ENCODE data around the gene OPRM1.
"Not testable (repeated sequence)": the region's sequence is repeated elsewhere in the genome, so short reads cannot be mapped to it uniquely, and the experiment has no call there.

The OPRM1 gene

DNA sequence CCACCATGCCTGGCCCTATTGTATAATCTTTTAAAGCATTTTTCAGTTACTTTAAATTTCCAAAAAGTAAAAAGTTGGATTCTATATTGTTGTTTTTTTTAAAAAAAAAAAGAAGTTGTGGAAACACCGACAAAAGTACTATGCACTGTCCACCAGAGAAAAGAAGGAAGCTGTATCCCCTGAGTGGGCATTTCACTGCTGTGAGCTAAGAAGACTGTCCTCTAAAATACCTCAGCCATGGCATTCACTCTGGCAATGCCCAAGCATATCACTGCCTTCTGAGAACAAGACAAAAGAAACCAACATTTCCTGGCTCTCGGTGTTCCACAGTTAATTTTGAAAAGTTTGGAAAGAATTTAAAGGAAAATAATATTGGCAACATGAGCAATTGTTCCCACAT lies 199.8 kb downstream of the OPRM1 start:
- DNase-seq (ENCODE audit: low read depth in 2 of 3, low spot score in 1 of 3): no peak

DNA sequence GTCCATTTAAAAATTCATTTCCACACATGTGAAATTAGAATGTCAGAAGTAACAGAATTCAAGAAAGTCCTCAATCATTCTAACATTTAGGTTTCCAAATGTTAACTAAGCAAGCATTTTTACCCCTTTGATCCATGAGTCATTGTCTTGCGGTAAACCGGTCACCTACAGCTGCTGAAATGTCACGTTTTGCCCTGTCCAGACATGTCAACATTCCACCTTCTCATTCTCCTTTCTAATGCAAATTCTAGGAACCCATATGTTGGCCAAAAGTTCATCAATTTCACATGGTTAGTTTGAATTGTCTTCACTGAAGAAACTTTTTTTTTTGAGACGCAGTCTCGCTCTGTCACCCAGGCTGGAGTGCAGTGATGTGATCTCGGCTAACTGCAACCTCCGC lies 200.4 kb downstream of the OPRM1 start:
- no peak for DNase-seq (ENCODE audit: low read depth in 2 of 3, low spot score in 1 of 3)

DNA sequence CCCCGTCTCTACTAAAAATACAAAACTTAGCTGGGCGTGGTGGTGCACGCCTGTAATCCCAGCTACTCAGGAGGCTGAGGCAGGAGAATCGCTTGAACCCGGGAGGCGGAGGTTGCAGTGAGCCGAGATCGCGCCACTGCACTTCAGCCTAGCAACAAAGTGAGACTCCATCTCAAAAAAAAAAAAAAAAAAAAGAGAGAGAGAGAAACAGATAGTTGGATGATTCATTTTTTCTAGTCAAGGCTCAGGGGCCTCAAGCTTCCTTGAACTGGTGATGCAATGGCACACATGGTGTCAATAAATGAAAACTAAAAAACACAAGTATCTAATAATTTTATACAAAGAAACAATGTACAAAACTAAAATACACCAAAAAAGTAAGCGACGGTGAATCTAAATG lies 202.0 kb downstream of the OPRM1 start:
- not testable (repeated sequence) for DNase-seq (ENCODE audit: low read depth in 2 of 3, low spot score in 1 of 3)

DNA sequence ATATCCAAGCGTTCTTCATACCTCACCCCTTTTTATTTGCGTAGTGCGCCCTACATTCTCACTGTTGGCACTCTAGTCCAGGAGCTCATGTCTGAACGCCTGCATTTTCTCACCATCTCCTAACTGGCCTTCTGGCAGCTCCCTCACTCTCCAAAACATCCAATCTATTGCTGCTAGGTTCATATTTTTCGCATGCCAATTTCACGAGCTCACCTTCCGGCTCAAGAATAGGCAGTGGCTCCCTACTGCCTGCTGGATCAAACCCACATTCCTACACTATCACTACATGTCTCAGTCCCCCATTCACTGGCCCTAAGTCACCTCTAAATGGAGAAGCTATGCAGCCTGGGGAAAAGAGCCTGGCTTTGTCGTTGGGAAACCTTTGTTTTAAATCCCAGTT lies 202.5 kb downstream of the OPRM1 start:
- no peak for DNase-seq (ENCODE audit: low read depth in 2 of 3, low spot score in 1 of 3)

DNA sequence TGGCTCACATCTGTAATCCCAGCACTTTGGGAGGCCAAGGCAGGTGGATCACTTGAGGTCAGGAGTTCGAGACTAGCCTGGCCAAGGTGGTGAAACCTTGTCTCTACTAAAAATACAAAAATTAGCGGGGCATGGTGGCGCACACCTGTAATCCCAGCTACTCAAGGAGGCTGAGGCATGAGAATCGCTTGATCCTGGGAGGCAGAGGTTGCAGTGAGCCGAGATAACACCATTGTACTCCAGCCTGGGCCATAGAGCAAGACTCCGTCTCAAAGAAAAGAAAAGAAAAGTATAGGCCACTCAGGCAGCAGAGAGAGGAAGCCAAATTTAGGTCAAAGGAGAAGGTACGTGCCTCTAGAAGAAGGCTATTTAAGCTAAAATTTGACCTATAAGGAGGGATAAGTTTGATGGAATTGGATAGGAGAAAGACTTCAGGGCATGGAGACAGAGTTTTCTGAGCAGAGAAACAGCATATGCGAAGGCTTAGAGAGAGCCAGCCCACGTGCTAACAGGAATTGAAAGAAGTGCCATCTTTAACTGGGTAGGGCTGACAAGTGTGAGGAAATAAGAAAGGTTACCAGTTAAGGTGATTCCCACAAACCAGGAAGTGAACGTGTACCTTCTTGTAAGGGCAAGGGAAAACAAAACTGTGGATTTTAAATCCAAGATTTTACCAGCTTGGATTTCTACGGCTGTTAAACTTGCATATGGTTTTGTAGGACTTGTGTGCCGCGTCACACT lies 203.7 kb downstream of the OPRM1 start:
- no peak for DNase-seq (ENCODE audit: low read depth in 2 of 3, low spot score in 1 of 3)

DNA sequence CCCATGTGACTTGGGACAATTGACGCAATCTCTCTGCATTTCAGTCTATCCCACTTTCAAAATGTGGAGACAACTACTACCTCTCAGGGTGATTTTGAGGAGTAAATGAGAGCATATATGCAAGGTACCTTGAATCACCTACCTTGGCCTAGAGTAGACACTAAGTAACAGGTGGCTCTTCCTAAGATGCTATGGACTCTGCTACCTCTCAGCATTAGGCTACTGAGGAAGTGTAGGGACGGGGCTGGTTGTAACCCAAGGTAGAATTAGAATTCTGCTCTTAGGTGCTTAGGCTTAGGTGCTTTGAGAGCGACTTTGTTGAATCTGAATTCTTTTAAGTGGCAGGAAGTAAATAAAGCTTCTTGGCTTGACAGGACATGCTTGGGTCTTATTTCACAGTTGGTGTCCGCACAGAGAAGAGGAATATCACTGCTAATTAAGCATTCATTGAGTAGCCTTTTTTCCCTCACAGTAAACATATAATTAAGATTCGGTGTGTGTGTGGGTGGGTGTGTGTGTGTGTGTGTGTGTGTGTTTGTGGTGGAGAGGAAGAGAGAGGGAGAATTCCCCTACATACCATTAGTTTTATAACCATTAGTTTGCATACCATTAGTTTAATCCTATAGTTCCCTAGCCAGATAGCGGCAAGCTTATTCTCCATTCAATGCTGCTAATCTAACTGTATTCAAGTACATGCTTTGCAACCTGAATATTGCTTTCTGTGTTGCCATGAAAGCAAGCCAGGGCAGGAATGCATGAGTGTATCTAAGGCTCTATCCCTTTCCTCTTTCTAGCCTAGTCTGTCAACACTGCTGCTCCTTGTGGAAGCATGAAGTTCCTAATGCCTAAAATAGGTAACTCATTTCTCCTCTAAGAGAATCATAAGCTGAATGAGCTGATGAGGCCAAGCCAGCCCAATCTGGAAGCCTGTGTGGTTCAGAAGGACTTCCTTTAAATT lies 205.0 kb downstream of the OPRM1 start:
- no peak for DNase-seq (ENCODE audit: low read depth in 2 of 3, low spot score in 1 of 3)

DNA sequence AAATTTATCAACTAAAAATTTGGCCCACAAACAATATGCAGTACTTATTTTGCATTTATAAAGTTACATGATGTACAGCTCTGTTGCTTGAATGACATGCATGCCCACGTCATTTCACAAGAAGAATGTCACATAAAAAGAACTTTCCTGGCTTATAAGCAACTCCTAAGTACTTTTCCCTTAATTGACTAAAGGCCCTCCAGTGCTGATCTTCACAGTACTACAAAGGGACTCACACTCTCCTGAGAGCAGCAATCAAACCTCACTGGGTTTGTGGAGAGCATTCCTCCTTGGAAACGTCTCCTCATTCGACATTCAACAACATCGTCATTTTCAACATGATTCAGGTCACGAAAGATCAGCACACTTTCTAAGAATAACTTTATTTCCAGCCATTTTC lies 206.5 kb downstream of the OPRM1 start:
- no peak for DNase-seq (ENCODE audit: low read depth in 2 of 3, low spot score in 1 of 3)

DNA sequence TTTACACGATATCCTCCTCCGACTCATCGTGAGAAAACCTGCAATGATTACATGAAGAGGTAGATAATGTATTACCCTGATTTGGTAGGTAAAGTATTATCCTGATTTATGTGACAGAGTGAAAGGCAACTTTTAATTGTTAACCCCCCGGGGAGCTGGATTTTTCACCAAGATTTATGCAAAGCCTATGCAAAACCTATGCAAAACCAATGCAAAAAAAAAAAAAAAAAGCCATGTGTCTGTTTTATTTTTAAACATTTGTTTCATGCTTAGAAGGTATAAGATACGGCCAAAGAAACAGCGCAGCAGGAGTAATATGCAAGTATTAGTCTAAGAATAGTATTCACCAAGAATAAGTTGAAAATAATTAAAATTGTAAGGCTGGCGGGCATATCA lies 207.7 kb downstream of the OPRM1 start:
- DNase-seq (ENCODE audit: low read depth in 2 of 3, low spot score in 1 of 3): no peak

DNA sequence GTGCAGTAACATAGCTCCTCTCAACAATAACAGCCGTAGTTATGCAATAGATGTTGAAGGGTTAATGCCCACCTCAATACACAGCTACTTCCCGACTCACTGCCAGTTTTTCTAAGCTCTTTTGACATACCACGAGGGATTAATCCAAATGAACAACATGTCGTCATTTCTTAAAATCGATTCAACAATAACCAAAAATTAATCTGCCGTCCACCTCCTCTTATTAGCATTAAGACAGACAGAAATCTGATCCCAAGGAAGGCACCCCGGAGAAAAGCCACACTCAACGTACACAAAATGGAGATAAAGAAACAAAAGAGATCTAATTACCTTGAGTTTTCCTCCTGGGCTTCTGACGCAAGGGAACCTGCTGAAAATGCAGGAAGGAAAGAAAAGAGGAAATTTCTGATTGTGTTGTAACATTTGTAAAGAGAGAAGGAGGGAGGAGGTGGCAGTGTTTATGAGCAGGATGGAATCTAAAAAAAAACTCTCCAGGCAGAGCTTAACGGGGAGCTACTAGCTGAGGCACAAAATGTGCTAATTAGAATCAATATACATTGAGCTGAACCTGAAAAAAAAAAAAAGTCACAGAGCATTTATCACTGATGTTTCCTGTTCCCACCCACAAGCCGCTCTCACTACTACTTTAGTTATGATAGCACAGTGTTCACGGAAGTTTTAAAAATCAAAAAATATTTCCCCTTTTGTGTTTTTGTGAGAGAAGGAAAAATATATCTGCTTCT lies 208.2 kb downstream of the OPRM1 start:
- no peak for DNase-seq (ENCODE audit: low read depth in 2 of 3, low spot score in 1 of 3)

DNA sequence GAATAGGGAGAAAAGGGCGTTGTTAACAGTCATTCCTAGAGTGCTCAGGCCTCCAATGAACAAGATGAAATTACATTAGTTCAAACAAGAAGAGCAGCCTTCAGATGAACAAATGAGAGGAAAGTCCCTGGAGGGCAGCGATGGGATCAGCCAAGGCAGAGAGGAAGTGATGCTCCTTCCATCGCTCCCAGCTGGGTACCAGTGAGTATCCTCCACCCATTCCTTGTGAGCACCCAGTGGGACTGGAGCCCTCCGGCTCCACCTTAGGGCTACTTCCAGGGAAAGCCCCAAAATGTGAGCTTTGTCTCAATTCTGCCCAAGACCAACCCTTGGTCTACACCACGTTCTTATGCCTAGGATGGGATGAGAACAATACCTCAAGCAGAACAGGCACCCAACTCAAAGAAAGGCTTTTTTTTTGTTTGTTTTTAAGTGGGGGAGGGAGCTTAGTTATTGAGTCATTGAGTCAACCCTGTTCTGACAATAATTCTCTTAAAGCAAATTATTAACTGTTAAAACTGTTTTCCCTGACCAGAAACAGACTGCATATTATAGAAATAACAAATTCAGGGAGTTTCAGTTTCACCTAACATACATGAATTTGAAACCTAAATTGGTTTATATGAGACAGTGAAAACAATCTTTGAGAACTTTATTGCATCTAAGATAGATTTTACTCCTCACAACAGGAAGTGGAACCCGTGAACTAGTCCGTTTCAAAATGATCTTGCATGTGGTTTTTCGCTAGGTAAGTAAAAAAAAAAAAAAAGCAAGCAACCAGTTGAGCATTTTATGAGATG lies 210.7 kb downstream of the OPRM1 start:
- DNase-seq (ENCODE audit: low read depth in 2 of 3, low spot score in 1 of 3): no peak

DNA sequence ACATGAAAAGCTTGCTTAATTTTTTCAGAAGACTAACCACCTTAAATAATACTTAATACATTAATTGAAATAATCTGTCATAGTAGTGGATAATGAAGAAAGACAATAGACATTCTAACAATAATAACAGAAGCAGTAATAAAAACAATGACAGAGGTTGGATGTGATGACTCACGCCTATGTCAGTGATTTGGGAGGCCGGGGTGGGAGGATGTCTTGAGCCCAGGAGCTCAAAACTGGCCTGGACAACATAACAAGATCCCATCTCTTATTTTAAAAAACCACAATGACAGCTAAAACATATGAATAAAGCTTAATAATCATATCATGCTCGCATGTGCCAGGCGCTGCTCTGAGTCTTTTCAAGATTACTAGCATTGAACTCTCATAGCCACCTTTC lies 212.1 kb downstream of the OPRM1 start:
- DNase-seq (ENCODE audit: low read depth in 2 of 3, low spot score in 1 of 3): no peak

DNA sequence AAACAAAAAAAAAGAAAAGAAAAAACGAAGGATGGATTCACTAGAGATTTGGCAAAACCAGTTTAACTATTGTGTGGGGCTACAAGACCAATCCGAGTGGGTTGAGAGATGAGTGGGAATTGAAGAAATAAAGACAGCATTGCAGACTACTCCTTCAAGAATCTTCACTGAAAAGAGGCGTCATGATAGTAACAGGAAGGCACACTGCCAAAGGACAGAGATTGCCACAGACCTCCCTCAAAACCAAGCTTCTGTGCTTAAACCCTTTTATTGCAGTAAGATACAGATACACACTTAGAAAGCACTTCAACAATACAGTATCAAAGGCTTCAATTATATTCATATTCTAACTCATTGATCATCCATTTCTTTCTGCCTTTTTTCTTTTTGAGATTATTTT lies 213.6 kb downstream of the OPRM1 start:
- DNase-seq (ENCODE audit: low read depth in 2 of 3, low spot score in 1 of 3): no peak

DNA sequence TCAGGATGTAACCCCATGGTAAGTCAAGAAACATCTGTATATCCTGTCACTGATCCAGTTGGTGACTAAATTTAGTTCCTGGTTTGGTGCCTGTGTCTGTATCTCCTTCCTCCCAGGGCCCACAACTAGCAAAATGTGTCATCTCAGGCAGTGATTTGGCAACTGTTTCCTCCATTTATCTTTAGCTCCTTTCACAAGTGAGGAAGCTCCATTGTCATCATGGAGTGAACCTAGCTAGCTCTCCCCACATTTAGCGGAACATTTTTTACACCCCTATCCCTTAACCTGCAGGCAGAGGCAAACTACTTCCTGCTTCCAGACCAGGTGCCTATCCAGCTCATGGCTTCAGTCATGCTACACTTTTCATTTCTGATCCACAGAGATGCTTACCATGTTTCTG lies 218.0 kb downstream of the OPRM1 start:
- DNase-seq (ENCODE audit: low read depth in 2 of 3, low spot score in 1 of 3): no peak

DNA sequence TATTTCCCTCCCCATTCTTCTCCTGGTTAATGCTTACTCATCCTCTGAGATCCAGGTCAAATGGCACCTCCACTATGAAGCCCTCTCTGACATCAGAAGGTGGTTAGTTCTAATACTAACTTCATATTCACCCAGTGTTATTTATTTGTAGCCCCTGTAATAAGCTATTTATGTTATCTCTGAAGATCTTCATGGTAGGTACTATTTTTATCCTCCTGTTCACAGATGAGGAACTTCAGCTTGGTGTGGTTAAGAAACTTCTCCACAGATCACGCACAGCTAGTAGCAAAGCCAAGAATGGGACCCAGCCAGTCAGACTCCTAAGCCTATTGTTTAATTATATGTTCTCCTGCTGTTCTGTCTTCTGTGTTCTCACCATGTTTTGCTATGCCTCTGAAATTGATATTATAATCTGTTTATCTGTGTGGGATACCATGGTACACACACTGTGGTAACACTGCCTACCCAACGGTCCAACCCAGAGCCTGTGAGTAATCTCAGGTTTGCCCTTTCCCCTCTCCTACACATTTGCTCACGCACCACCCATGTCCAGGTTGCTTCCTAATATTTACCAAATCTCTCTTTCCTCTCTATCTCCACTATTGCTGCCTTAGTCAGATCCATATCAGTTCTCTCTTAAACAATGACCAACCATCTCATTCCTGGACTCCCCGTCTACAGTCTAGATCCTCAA lies 219.2 kb downstream of the OPRM1 start:
- DNase-seq (ENCODE audit: low read depth in 2 of 3, low spot score in 1 of 3): no peak

DNA sequence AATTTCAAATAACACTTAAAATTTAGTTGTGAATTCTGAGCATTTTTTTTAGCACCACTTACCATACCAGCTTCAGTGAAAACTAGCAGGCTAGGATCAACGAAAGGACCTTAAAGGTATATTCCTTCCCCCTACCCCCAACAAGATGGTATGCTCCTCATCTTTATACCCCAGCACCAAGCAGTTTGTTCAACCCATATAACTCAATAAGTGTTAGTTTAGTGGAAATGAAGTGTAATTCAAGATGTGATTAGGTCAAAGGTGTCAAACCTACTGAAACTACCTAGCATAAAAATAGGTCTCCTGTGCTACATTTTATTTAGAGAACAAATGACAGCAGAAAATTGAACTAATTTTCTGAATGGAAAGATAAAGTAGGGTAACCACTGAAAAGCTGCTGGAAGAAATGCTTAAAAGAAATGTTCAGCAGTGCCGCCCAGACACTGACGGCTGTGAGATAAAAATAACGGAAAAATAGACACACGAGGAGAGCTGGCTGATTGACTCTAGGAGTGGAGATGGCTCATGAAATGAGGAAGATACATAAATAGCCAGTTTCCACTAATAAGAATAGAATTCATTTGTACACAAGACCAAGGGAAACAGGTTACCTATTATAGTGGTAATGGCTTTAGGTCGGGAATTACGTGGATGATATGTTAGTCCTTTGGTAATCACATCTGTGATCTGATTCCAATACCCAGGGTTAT lies 222.8 kb downstream of the OPRM1 start:
- DNase-seq (ENCODE audit: low read depth in 2 of 3, low spot score in 1 of 3): no peak

DNA sequence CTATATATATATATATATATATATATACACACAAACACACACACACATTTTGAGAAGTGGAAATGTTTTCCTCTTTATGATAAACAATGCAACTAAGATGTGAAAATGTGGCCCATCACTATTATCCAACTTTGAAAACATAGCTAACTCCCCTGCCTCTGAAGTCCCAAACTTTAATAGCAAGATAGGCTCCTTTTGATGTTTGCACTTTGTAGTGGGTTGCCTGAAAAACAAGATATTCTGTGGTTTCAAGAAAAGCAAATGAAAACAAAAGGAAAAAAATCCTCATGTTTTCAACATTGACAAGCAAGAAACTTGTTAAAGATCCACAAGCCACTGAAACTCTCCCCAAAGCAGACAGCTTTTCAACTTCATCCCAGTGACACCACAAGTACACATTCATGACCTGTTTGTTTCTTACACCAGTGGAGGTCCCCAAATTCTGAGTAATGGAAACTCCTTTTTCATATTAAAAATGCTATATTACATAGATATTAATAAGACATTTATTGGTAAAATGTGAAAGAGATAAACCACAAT lies 227.6 kb downstream of the OPRM1 start:
- DNase-seq (ENCODE audit: low read depth in 2 of 3, low spot score in 1 of 3): no peak

DNA sequence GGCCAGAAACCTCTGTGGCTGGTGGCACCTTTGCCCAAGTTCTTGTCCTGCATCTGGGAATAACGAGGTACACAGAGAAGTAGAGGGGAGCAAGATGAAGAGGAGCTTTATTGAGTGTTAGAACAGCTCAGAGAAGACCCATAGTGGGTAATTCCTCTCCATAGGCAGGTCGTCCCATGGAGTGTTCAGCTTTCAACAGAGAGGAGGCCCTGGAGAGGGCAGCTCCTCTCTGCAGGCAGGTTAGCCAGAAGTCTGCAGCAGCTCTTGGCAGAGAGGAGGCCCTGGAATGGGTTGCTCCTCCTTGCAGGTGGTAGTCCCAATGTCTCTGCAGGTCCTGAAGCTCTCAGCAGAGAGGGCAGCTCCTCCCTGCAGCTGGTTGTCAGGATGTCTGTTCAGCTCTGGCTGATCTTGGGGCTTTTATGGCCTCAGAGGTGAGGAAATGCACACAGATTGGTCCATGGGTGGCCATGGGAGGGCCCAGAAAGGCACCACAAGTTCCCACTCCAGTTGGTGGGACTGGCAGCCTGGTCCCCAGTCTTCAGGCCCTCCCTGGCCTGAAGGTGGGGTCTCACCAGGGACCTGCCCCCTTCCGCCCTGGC lies 228.6 kb downstream of the OPRM1 start:
- no peak for DNase-seq (ENCODE audit: low read depth in 2 of 3, low spot score in 1 of 3)

DNA sequence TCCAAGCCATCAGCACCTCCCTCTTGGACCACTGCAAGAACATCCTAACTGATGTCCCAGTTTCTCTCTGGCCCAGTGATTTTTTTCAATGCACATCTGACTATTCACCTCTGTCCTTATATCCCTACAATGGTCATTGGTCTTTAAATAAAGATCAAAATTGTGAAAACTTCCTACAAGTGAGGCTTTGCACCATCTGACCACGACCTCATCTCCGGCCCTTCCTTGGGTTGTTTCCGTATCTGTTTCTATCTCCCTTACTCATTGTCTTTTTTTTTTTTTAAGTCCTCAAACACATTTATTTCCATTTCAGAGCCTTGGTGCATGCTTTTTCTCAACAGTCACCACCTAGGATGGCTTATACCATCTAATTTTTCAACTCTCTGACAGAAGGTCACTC lies 229.4 kb downstream of the OPRM1 start:
- DNase-seq (ENCODE audit: low read depth in 2 of 3, low spot score in 1 of 3): no peak

DNA sequence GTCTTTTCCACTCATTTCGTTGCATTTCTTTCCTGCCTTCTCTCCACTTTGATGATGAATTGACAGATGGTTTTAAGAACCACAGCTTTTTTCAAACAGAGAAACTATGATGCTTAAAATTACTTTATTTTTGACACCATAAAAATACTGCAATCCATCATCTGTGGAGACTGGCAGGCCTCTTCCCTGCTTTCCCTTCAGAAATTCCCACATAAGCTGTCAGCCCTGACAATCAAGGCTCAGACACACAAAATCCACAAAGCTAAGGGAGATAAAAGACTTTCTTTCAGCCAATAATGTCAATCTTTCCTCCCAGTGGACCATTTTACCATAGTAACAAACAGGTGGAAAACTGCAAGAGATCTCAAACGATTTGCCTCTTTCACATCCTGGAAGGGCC lies 235.1 kb downstream of the OPRM1 start:
- DNase-seq (ENCODE audit: low read depth in 2 of 3, low spot score in 1 of 3): no peak
